GM12801 (cell line): ENCODE data around the gene GABBR2.

Experiments
- TF ChIP-seq, protein P1 (sequence below): IDR thresholded peaks from one replicate; pipeline ENCODE4 v1.5.1; 2011; ENCODE audit warnings: control low read depth; ENCODE audit not compliant: insufficient read length; ENCODE audit errors: extremely low read depth

The GABBR2 gene

DNA sequence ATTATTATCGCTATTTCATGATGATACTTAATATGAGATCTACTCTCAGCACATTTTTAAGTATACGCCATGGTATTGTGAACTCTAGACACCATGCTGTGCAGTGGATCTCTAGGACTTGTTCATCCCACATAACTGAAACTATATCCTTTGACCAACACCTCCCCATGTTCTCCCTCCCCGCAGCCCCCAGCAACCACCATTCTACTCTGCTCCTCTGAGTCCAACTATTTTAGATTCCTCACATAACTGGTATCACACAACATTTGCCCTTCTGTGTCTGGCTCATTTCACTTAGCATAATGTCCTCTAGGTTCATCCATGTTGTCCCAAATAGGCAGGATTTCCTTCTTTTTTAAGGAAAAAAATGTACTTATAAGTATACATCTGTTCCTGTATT is 446.7 kb downstream of the GABBR2 start:
- TF ChIP-seq, protein P1, sequence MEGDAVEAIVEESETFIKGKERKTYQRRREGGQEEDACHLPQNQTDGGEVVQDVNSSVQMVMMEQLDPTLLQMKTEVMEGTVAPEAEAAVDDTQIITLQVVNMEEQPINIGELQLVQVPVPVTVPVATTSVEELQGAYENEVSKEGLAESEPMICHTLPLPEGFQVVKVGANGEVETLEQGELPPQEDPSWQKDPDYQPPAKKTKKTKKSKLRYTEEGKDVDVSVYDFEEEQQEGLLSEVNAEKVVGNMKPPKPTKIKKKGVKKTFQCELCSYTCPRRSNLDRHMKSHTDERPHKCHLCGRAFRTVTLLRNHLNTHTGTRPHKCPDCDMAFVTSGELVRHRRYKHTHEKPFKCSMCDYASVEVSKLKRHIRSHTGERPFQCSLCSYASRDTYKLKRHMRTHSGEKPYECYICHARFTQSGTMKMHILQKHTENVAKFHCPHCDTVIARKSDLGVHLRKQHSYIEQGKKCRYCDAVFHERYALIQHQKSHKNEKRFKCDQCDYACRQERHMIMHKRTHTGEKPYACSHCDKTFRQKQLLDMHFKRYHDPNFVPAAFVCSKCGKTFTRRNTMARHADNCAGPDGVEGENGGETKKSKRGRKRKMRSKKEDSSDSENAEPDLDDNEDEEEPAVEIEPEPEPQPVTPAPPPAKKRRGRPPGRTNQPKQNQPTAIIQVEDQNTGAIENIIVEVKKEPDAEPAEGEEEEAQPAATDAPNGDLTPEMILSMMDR, result no peak

DNA sequence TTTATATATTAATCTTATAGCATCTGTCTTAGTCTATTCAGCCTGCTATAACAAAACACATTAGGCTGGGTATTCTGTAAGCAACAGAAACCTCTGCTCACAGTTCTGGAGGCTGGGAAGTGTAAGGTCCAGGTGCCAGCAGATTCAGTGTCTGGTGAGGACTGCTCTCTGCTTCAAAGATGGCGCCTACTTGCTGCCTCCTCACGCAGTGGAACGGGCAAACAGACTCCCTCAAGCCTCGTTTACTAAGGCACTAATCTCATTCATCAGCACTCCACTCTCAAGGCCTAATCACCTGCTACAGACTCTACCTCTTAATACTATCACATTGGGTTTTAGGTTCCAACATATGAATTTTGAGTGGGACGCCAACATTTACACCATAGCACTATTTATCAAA is 448.1 kb downstream of the GABBR2 start:
- TF ChIP-seq, protein P1, result no peak

DNA sequence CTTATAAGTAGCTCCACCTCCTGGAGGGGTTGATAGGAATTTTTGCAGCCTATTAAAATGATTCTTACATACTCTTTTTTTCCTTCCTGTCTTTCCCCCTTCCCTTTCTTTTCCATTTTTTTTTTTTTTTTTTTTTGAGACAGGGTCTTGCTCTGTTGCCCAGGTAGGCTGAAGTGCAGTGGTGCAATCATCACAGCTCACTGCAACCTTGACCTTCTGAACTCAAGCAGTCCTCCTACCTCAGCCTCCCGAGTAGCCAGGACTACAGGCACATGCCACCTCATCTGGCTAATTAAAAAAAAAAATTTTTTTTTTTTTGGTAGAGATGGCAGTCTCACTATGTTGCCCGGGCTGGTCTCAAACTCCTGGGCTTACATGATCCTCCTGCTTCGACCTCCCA is 448.9 kb downstream of the GABBR2 start:
- TF ChIP-seq, protein P1, result no peak

DNA sequence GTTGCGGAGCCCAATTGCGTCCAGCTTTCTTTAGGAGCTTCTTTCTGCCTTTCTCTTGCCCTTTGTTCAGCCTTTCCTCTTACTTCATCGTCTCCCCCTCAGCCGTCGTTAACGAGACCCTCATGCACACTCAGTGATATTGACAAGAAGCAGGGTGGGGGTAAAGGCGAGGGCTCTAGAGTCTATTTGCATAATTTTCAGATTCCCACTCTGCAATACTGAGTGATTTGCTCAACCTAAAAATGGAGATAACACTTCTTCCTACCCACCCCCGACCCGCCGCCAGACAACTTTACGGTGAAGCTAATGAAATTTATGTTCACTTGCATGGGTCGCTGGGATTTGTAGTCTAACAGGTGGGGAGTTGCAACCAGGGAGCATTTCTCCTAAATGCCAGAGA is 452.0 kb downstream of the GABBR2 start:
- TF ChIP-seq, protein P1, result no peak

DNA sequence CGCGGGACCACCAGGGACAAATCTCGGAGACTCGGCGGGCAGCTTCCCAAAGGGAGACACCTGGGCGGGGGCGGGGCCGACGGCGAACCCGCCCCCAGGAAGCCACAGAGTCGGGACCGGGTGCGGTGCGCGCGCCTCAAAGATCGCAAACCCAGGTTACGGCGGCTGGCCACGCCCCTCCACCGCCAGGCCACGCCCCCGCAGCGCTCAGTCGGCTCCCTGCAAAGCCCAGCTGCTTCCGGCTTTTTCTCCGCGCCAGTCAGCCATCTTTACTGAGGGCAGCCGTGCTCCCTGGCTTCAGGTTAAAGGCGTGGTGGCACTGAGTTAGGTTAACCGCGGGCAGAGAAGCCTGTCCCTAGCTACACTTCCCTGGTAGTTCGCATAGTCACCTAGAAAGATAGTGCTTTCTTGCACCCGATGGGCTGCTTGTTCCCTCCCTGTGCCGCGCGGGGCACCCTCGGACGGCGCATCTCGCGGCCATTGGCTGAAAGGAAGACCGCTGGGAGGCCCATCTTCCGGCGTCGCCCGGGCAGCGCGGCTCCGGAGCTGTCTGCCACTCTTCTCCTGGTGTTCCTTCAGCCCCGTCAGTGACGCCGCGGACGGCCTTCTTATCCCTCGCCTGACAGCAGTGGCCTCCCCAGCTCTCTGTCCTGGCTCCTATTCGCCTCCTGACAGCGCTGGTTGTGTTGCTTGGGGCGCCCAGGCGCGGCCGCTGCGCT is 453.0 kb downstream of the GABBR2 start, which contains the start of gene TBC1D2:
TBC1D2 (minus strand) TSS at position 72 of the 719 bp plus-strand sequence. CDS start 108 bp downstream, outside the sequence.
- TF ChIP-seq, protein P1, result no peak

DNA sequence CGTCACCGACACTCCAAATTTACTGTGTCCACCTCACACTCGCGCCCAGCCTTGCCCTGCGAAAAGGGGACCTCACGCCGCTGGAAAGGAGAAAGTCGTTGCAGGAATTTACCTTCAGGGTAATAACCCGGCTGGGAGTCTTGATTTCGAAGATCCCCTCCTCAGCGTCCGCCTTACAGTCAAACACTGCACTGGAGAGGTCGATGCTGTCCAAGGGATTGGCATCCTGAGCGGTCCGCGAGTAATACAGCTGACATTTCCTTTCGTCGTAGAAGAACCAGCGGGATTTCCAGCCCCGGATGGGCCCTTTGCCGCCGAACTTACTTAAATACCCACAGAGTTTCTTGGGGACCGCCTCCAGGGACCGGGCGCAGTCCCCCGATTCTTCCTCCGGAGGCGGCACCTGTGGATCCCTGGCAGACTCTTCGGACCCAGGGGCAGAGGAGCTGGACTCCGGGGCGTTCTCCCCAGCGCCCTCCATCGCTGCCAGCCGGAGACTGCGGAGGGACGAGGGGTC is 453.6 kb downstream of the GABBR2 start:
- TF ChIP-seq, protein P1, result no peak

DNA sequence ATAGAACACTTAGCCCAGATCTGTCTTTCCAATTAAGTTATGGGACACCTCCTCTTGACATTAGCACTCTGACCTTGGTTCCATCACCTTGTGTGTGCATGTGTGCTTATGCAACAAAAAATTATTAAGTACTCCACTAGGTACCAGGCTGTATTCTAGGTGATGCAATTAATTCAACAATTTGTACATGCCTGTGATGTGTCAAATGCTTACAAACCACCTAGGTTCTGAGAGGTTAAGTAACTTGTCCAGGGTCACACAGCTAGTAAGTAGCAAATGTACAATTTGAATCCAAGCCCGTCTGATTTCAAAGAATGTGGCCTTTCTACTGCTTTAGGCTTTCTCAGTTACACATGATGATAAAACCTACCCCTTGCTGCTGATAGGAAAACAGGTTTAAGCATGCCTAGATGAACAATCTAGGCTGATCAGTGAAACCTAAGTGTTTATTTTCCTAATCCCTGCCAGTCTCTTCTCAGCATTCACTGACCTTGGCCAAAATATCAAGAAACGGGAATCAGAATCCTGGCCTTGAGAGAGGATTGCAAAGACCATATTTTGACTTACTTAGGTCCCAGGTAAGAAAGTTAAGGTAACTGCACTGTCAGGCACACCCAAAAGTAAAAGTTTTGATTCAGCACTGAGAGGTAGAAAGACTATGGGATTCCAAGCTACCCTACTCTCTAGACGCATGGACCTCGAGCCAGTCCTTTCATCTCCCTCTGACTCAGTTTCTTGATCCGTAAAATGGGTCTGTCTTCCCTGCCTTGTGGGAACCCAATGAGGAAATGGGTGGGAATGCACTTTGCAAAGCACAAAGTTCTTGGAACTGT is 454.3 kb downstream of the GABBR2 start:
- TF ChIP-seq, protein P1, result no peak
